UCSD-AML1 (cell line): ENCODE measurements around the gene KRTAP4-9.
"Not testable (repeated sequence)": the region's sequence is repeated elsewhere in the genome, so short reads cannot be mapped to it uniquely, and the experiment has no call there.

Experiments used
- DNase-seq: peaks from one replicate; lab custom pipeline; 2025; ENCODE audit not compliant: unreplicated experiment; lab: John Stamatoyannopoulos, UW

The KRTAP4-9 gene

DNA sequence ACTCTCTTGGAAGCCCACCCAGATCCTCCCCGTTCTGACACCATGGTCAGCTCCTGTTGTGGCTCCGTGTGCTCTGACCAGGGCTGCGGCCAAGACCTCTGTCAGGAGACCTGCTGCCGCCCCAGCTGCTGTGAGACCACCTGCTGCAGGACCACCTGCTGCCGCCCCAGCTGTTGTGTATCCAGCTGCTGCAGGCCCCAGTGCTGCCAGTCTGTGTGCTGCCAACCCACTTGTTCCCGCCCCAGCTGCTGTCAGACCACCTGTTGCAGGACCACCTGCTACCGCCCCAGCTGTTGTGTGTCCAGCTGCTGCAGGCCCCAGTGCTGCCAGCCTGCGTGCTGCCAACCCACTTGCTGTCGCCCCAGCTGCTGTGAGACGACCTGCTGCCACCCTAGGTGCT is at the start of gene KRTAP4-9:
TSS of gene KRTAP4-9 (plus strand) at position 43 of the 400 bp plus-strand sequence. CDS start at position 43, 0 bp downstream.
- DNase-seq, result not testable (repeated sequence)

DNA sequence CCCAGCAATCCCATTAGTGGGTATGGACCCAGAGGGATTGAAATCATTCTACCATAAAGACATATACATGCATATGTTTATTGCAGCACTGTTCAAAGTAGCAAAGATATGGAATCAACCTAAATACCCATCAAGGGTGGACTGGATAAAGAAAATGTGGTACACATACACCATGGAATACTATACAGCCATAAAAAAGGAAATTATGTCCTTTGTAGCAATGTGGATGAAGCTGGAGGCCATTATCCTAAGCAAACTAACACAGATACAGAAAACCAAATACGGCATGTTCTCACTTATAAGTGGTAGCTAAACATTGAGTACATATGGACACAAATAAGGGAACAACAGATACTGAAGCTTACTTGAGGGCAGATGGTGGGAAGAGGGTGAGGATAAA is 47.6 kb upstream of the KRTAP4-9 start:
- no peak for DNase-seq

DNA sequence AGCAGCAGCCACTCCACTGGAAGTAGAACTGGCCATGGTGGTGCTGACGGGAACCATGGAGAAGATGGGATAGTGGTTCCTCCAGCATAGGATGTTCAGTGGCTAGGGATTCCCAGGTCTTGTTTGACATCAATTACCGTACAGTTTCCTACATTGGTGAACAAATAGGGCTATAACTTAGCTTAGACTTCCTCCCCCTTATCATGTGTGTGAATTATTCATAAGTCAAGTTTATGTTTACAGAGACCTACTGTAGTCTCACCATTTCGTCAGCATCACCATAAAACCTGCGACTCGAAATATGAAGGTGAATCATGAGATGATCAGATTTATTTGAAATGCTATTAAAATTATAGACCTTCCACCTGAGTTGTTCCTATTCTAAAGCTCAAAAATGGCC is 46.4 kb upstream of the KRTAP4-9 start:
- DNase-seq, result no peak

DNA sequence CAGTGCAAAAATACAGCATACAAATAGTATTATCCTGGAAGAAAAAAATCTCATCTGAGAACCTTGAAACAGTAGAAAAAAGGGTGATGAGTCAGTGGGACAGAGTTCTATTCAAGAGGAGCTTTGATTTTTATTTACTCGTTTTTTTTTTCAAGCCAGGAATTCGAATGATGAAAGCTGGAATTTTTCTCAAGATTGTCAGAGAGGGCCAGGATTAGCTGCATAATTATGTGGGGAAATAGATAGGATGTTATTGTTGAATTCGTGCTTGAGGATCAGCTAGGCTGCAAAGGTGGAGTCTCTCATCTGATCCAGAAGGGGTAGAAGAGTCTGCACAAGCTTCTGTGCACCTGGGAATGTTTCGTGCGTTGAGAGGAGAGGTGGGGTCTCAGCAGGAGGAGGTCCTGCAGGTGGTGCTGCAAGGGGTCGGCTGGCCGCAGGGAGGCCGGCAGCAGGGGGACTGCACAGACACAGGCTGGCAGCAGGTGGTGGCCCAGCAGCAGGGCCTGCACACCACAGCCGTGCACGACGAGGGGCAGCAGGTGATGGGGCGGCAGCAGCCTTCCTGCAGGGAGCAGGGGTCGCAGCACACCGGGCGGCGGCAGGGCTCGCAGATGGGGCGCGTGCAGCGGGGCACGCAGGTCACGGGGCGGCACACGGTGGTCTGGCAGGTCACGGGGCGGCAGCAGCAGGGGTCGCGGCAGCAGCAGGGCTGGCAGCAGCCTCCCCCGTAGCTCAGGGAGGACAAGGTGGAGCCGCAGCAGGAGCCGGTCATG is 45.7 kb upstream of the KRTAP4-9 start:
- DNase-seq, result not testable (repeated sequence)

DNA sequence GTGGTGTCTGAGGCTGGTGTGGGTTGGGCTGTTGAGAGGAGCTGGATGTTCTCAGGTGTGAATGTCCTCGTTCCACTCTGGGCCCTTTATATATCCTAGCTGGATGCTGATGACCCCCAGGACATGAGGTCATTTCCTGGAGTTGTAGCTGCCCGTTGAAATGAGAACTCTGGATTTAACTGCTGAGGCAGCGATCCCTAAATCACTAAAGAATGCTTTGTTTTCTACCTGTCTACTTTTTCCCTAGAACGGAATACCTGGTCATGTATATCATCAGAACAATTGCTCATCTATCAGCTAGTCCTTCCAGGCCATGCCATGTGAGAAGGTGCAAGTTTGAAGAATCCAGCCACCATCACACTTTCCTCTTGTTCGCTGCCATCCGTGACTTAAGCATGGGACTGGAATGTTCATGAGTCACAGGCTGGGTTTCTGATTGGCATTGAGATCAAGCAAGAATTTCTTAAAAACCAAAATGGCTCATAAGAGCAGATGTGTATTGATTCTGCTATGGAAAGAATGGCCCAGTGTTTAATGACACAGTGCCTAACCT is 45.1 kb upstream of the KRTAP4-9 start, which contains the start of gene KRTAP2-3:
TSS of gene KRTAP2-3 (minus strand) at position 63 of the 553 bp plus-strand sequence. CDS start 64 bp downstream, outside the sequence.
- no peak for DNase-seq

DNA sequence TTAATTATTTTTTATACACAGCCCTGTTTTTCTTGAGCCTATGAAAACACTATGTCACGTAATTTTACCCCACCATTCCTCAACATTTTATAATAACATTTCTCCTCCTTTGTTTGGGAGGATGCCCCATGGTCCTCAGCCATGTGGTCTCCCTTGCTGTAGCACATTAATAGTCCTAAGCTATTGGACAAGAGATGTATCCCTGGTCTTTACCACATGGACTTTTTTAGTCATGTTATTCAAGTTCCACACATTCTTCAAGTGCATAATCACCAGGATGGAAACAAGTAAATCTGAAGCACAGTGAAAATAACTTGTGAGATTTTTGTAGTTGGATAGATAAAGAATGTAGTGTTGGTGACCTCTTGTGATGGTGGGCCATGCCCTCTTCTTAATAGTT is 43.2 kb upstream of the KRTAP4-9 start:
- no peak for DNase-seq

DNA sequence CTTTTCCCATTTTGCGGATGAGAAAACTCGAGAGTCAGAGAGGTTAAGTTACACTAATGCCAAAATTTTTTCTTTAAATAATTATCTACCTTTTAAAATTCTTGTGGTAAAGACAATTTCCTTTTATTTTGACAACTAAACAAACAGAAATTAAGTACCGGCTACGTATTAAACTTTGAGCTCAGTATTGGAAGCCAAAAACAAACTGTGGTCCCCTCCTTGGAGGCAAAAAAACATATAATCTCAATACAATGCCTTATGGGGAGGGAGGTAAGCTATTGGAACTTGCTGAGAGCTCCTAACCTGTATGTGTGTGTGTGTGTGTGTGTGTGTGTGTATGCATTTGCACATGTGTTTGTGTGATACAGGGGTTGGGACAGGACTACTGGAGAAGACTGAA is 41.7 kb upstream of the KRTAP4-9 start:
- no peak for DNase-seq

DNA sequence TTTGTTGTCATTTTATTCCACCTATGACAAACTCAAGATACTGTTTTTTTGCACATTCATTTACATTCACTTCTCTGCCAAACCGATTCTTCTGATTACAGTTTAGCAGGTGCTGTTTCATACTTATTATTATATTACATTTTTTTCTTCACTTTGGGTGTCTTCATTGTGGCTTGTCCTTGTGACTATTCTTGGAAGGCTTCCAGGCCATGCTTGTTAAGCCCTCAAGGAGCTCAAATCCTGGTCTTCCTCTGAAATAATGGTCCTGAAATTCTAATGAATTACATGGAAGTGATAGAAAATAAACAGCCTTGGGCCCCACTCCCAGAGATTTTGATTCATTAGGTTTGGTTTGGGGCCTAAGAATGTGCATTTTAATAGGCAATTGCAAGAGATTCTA is 40.9 kb upstream of the KRTAP4-9 start:
- DNase-seq, result no peak

DNA sequence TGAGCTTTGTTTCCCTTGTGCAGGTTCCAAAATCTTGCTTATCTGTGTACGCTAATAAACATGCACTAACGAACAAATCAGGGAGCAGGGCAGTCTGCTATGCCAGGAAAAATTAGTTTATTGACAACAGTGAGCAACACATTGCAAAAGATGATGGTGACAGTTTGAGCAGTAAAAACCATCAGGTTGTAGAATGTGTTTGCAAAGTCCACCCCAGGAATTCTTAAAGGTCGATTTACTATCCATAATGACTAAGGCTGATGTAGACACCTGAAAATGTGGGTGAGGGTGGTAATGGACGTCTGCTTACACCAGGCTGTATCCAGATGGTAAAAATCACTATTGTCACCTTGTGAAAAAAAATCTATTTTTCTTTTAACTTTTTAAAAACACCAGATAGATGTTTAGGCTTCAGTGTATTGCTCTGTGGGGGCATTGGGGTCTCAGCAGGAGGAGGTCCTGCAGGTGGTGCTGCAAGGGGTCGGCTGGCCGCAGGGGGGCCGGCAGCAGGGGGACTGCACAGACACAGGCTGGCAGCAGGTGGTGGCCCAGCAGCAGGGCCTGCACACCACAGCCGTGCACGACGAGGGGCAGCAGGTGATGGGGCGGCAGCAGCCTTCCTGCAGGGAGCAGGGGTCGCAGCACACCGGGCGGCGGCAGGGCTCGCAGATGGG is 40.0 kb upstream of the KRTAP4-9 start:
- DNase-seq, result not testable (repeated sequence)

DNA sequence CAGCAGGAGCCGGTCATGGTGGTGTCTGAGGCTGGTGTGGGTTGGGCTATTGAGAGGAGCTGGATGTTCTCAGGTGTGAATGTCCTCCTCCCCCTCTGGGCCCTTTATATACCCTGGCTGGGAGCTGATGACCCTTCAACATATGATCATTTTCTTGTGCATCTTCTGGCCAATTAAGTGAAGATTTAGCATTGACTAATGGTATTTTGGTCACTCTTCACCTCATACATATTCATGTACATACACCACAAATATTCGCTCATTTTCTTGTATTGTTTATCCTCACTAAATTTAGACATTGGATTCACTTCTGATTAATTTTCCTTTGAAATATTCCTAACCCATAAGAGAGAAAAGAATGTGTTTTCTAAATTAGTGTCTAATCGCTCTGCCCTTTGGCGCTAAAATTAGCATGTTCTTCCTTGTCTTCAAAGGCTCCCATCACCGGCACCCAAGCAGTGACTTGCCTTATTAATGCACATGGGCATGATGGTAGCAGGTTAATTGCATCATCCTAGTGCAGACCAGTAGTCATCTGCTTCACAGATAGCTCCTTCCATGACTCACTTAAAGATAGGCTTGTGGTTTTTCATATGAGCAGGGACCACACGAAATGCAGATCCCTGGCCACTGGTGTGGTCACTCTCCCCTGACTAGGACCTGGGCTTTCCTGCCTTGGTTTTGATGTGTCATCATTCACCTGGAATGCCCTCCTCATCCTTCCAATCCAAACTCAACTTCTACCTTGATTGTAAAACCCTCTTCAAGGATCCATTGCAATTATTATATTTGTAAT is 39.2 kb upstream of the KRTAP4-9 start, which contains the start of gene KRTAP2-4:
TSS of gene KRTAP2-4 (minus strand) at position 51 of the 796 bp plus-strand sequence. CDS start at position 17, 34 bp downstream.
- DNase-seq, result no peak

DNA sequence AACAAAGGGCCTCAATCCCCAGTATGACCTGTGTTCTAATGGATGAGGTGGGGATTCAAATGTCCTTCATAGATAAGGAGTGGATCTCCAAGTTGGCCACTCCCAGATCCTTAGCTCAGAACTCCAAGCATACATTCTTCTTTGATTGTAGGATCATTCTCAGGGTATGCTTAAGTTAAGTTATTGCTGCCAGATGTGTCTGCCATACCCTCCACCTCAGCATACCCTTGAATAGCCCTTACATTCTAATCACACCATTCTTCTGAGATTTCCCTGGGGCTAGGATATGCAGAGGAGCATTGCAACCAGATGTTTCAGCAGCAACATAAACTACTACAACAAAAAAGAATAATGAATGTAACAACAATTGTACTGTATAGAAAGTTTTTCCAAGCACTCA is 37.9 kb upstream of the KRTAP4-9 start:
- DNase-seq, result no peak

DNA sequence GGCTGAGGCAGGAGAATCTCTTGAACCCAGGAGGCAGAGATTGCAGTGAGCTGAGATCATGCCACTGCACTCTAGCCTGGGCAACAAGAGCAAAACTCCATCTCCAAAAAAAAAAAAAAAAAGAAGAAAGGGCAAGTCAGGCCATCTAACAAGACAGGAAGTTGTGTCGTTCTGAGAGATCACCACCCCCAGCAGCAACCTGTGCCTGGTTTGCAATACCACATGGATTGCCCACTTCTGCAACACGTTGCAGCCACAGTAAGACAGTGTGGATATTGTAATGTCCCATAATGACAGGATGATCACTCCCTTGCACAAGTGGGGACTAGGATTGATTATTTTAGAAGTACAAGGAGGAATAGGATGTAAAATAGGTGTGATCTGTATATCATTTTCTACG is 36.2 kb upstream of the KRTAP4-9 start:
- DNase-seq, result no peak

DNA sequence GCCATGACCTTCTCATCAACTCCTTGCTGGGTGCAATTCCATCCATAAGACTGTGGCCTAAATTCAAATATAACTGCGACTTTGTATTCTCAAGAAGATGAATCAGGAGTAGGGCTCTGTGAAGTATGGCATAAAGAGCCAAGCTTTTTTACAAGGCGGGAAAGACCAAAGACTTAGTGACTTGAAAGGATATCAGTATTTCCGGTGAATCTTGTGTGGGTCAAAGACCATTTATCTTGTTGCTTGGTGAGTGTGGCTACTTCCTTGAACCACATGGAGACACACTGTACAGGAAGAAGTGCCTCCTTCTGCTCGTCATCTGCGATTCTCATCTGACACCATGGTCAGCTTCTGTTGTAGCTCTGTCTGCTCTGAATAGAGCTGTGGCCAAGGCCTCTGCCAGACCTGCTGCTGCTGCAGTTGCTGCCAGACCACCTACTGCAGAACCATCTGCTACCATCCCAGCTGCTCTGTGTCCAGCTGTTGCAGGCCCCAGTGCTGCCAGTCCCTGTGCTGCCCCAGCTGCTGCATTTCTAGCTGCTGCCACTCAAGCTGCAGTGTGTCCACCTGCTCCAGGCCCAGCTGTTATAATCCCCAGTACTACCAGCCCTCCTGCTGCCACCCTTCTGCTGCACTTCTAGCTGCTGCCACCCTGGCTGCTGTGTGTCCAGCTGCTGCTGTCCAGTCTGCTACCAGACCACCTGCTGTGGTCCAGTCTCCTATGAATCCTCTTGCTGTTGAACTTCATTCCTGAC is 33.4 kb upstream of the KRTAP4-9 start:
- no peak for DNase-seq

DNA sequence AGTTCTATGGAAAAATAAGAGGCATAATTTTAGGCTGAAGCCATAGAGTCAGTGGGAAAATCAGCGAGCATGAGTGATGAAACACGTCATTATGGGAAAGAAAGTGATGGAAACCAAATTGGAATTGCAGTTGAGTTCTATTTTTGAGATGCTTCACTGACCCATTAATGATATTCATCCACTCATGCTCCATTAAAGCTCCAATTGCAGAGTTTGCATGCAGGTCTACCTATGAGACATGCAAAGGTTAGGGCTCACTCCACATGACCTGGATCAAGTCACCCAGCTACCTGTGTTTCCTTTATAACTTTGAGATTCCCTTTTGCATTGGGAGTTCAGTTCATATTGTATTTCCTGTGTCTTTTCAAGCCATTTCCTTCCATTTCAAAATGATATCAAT is 31.5 kb upstream of the KRTAP4-9 start:
- no peak for DNase-seq

DNA sequence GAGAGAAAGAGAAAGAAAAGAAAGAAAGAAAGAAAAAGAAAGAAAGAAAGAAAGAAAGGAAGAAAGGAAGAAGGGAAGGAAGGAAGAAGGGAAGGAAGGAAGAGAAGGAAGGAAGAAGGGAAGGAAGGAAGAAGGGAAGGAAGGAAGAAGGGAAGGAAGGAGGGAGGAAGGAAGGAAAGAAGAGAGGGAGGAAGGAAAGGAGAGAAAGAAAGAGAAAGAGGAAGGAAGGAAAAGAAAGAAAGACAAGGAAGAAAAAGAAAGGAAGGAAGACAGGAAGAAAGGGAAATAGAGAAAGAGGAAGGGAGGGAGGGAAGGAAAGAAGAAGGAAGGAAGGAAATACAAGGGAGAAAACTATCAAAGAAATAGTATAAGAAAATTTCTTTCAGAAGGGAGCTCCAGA is 28.4 kb upstream of the KRTAP4-9 start:
- DNase-seq, result no peak

DNA sequence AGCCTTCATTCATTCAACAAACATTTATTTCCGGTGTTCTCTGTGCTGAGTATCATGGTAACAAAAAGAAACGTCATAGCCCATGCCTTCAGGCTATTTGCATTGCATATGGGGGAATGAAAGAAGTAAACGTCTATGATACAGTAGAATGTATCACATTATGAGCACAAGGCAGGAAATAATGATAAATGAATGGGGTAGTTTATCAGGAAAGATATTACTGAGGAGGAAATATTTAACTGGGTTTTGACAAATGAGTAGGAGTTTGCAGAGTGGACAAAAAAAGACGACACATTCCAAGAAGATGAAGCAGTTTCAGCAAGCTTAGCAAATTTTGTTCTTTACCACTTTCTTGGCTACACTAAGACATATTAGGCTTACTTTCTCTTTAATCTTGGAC is 22.6 kb upstream of the KRTAP4-9 start:
- DNase-seq, result no peak

DNA sequence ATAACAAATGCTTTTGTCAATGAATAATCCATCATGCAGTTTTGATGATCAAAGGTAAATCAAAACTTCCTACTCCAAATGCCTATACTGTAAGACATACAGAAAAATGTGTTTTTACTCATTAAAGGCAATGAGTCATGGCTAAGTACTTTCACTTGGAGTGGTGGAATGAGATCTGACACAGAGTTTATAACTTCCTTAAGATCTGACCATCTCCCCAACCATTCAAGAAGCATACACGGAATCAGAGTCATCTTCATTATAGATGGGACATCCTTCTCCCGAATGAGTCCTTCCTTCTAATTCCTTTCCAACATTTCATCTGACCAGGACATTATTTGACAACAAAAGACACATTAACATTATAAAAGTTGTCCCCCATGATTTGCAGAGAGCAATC is 21.8 kb upstream of the KRTAP4-9 start:
- DNase-seq, result not testable (repeated sequence)

DNA sequence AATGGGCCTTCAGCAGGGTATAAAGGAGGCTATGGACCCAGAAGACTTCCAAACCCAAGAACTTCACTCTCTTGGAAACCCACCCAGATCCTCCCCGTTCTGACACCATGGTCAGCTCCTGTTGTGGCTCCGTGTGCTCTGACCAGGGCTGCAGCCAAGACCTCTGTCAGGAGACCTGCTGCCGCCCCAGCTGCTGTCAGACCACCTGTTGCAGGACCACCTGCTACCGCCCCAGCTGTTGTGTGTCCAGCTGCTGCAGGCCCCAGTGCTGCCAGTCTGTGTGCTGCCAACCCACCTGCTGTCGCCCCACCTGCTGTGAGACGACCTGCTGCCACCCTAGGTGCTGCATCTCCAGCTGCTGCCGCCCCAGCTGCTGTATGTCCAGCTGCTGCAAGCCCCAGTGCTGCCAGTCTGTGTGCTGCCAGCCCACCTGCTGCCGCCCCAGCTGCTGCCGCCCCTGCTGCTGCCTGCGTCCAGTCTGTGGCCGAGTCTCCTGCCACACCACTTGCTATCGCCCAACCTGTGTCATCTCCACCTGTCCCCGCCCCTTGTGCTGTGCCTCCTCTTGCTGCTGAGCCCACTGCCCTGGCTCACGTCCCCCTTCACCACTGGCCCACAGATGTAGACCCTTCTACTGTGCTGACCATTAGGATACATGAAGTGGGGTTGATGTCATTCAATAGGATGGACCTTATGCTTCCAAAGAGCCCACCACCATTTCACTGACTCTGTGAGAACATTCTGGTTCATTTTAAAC is 20.9 kb upstream of the KRTAP4-9 start, which contains the start of gene KRTAP4-7:
TSS of gene KRTAP4-7 (plus strand) at position 51 of the 757 bp plus-strand sequence. CDS start at position 108, 57 bp downstream.
- DNase-seq, result not testable (repeated sequence)

DNA sequence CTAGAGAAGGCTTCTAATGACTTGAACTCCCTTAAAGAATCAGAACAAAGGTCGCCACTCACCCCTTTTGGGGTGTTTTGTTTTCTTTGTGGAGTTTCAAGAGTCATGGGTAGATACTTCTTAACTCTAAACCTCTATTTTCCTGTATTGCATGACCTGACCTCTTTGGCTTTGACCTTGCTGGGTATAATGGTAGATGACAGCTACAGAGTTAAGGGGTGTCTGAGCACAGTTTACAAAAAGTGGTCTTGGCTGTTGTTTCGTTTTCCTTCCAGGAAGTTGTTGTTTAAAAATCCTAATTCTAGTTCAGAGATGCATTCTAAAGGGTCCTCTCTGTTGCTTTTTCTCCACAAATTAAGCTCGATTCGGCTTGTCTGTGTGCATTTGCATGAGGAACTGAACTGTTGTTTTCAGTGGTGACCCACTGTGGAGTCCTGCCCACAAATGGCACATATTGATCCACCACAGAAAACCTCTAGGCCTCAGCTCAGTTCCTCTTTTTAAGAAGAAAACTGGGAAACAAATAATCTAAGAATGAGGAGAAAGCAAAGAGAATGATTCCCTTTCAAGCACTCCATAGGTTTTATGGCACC is 16.3 kb upstream of the KRTAP4-9 start:
- DNase-seq, result not testable (repeated sequence)
